H1 (cell line): Measurements from ENCODE around the gene PSMC5.
A peak's percentile ranks its signal among the peaks of the same experiment; 100 is the strongest.

Experiments
- CREB1 ChIP-seq: IDR thresholded peaks from 2 replicates; pipeline ENCODE4 v1.6.1; 2012; ENCODE audit warnings: inconsistent platforms
- POLR2A ChIP-seq, 2 experiments: IDR thresholded peaks; 1 replicate in 1 of 2; 2 replicates in 1 of 2; pipeline ENCODE4 v1.6.1; 2011; ENCODE audit warnings: low read depth in 2 of 2, low read length in 2 of 2, mild to moderate bottlenecking in 2 of 2; ENCODE audit errors: control extremely low read depth in 1 of 2
- RXRA ChIP-seq: IDR thresholded peaks from 2 replicates; pipeline ENCODE4 v1.6.1; 2011; ENCODE audit warnings: low read depth, mild to moderate bottlenecking, low read length, moderate library complexity; ENCODE audit not compliant: insufficient read depth
- TAF1 ChIP-seq: IDR thresholded peaks from 2 replicates; pipeline ENCODE4 v1.6.1; 2011; ENCODE audit warnings: mild to moderate bottlenecking, low read depth, low read length
- TF ChIP-seq, protein P1 (sequence below), 3 experiments: IDR thresholded peaks; 1 replicate in 2 of 3; 2 replicates in 1 of 3; pipeline versions ENCODE4 v1.5.1 to v1.6.1; 2011; ENCODE audit warnings: low read length in 3 of 3, mild to moderate bottlenecking in 3 of 3, inconsistent platforms in 2 of 3, low read depth in 1 of 3, moderate library complexity in 1 of 3; ENCODE audit not compliant: insufficient read depth in 1 of 3; ENCODE audit errors: control extremely low read depth in 1 of 3

GRCh38 chr17:63827002-63827800, at the start of gene PSMC5, which contains the start of gene FTSJ3:
- TF ChIP-seq POLR2A (IDR thresholded peaks at IDR 0.05; ENCODE audit: control extremely low read depth in 1 of 2, low read depth in 2 of 2, low read length in 2 of 2), result peak; percentile 87 to 89
- TF ChIP-seq TAF1, result peak; percentile 92
- TF ChIP-seq RXRA, result no peak
- TF ChIP-seq CREB1, result peak; percentile 67
- TF ChIP-seq, protein P1, sequence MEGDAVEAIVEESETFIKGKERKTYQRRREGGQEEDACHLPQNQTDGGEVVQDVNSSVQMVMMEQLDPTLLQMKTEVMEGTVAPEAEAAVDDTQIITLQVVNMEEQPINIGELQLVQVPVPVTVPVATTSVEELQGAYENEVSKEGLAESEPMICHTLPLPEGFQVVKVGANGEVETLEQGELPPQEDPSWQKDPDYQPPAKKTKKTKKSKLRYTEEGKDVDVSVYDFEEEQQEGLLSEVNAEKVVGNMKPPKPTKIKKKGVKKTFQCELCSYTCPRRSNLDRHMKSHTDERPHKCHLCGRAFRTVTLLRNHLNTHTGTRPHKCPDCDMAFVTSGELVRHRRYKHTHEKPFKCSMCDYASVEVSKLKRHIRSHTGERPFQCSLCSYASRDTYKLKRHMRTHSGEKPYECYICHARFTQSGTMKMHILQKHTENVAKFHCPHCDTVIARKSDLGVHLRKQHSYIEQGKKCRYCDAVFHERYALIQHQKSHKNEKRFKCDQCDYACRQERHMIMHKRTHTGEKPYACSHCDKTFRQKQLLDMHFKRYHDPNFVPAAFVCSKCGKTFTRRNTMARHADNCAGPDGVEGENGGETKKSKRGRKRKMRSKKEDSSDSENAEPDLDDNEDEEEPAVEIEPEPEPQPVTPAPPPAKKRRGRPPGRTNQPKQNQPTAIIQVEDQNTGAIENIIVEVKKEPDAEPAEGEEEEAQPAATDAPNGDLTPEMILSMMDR (IDR thresholded peaks at IDR 0.05; ENCODE audit: control extremely low read depth in 1 of 3, insufficient read depth in 1 of 3, low read depth in 1 of 3, low read length in 3 of 3), result peak; percentile 46 to 70 (median 67)
